ENCODE measurements around the gene ZNF672. TPM values are rescaled to one million over a fixed set of nuclear protein-coding genes. Genes with fewer than 3 reads are reported as not detected.

ZNF672 gene
- total RNA-seq, 2 experiments from 2014 or later = 35.9 to 38.4 TPM

- Histone ChIP-seq H3K9me3 (ENCODE audit: control insufficient read depth in 1 of 2, insufficient read depth in 1 of 2, low read length in 2 of 2) (no peaks in the 10 kb centered on the region), H3K36me3 (ENCODE audit: insufficient read depth, low read length) (peaks cover 59% of the 10 kb centered on the region), H3K27me3 (ENCODE audit: control insufficient read depth in 1 of 2, insufficient read depth in 2 of 2, low read length in 2 of 2) (no peaks in the 10 kb centered on the region), H3K4me3 (ENCODE audit: low read length) (no peak overlapping the region), H3K4me1 (ENCODE audit: insufficient read depth, low read length) (peaks cover 20% of the 10 kb centered on the region), H3K27ac (ENCODE audit: low read depth in 1 of 2, low read length in 2 of 2) (no peak overlapping the region)
- H3K27ac Mint-ChIP-seq = no peak overlapping the region
- no peak overlapping the region for H3K4me3 Mint-ChIP-seq
- intact Hi-C loops (cut with DNase I, micrococcal nuclease) = no loop called here
- peaks cover 45% of the 10 kb centered on the region for H3K36me3 Mint-ChIP-seq (ENCODE audit: low read depth)
- TF ChIP-seq CTCF (IDR thresholded peaks at IDR 0.05) = no peak
- peak in 1 of 14 experiments; percentile 15 for DNase-seq
- no peak for ATAC-seq (ENCODE audit: poor library complexity)
- H3K4me1 Mint-ChIP-seq (ENCODE audit: low read depth) = peaks cover 21% of the 10 kb centered on the region
- no peaks in the 10 kb centered on the region for H3K9me3 Mint-ChIP-seq
- POLR2A ChIA-PET = interaction anchor here (0.7 kb wide), 1 partner anchor 14 kb away, joined by 4 read pairs; the partner anchor contains the start of gene ZNF692
- CTCF ChIA-PET = no interaction called here
- no peaks in the 10 kb centered on the region for H3K27me3 Mint-ChIP-seq
Measured at GRCh38 chr1:248844526-248844925, 6.5 kb downstream of the ZNF672 start.

- ATAC-seq (ENCODE audit: poor library complexity) (no peak), DNase-seq (no peak)
- Histone ChIP-seq H3K4me1 (ENCODE audit: insufficient read depth, low read length) (no peaks in the 10 kb centered on the region), H3K36me3 (ENCODE audit: insufficient read depth, low read length) (peaks cover 67% of the 10 kb centered on the region), H3K27ac (ENCODE audit: low read depth in 1 of 2, low read length in 2 of 2) (no peak overlapping the region), H3K4me3 (ENCODE audit: low read length) (no peak overlapping the region), H3K9me3 (ENCODE audit: control insufficient read depth in 1 of 2, insufficient read depth in 1 of 2, low read length in 2 of 2) (no peaks in the 10 kb centered on the region), H3K27me3 (ENCODE audit: control insufficient read depth in 1 of 2, insufficient read depth in 2 of 2, low read length in 2 of 2) (no peaks in the 10 kb centered on the region)
- Mint-ChIP-seq H3K36me3 (ENCODE audit: low read depth) (peaks cover 54% of the 10 kb centered on the region), H3K27ac (no peak overlapping the region), H3K4me1 (ENCODE audit: low read depth) (no peaks in the 10 kb centered on the region), H3K4me3 (no peak overlapping the region), H3K27me3 (no peaks in the 10 kb centered on the region), H3K9me3 (no peaks in the 10 kb centered on the region)
- ChIA-PET POLR2A (interaction anchor here (1.6 to 1.7 kb wide), 2 partner anchors 10 to 11 kb away, joined by 5 read pairs; no protein-coding TSS in a partner anchor), CTCF (no interaction called here)
- no peak for TF ChIP-seq CTCF (IDR thresholded peaks at IDR 0.05)
- intact Hi-C loops (cut with DNase I, micrococcal nuclease) = no loop called here
Measured at GRCh38 chr1:248847181-248847955, 9.3 kb downstream of the ZNF672 start.

GRCh38 chr1:248847956-248848561 is 10.0 kb downstream of the ZNF672 start:
- Mint-ChIP-seq H3K27ac (no peak overlapping the region), H3K4me3 (no peak overlapping the region), H3K36me3 (ENCODE audit: low read depth) (peaks cover 54% of the 10 kb centered on the region), H3K4me1 (ENCODE audit: low read depth) (no peaks in the 10 kb centered on the region), H3K27me3 (no peaks in the 10 kb centered on the region), H3K9me3 (no peaks in the 10 kb centered on the region)
- Histone ChIP-seq H3K9me3 (ENCODE audit: control insufficient read depth in 1 of 2, insufficient read depth in 1 of 2, low read length in 2 of 2) (no peaks in the 10 kb centered on the region), H3K27me3 (ENCODE audit: control insufficient read depth in 1 of 2, insufficient read depth in 2 of 2, low read length in 2 of 2) (no peaks in the 10 kb centered on the region), H3K4me3 (ENCODE audit: low read length) (no peak overlapping the region), H3K36me3 (ENCODE audit: insufficient read depth, low read length) (peaks cover 64% of the 10 kb centered on the region), H3K4me1 (ENCODE audit: insufficient read depth, low read length) (peaks cover 1% of the 10 kb centered on the region), H3K27ac (ENCODE audit: low read depth in 1 of 2, low read length in 2 of 2) (no peak overlapping the region)
- CTCF ChIA-PET = no interaction called here
- TF ChIP-seq CTCF (IDR thresholded peaks at IDR 0.05) = no peak
- no peak for ATAC-seq (ENCODE audit: poor library complexity)
- intact Hi-C loops (cut with DNase I, micrococcal nuclease) = no loop called here
- DNase-seq = no peak
- POLR2A ChIA-PET = interaction anchor here (1.7 kb wide), 1 partner anchor 10 kb away, joined by 5 read pairs; no protein-coding TSS in a partner anchor

Data from CD4-positive, alpha-beta T cell (primary cell).